ENCODE data around the gene CEL.
"Not testable (repeated sequence)": the region's sequence is repeated elsewhere in the genome, so short reads cannot be mapped to it uniquely, and the experiment has no call there.

The CEL gene

DNA sequence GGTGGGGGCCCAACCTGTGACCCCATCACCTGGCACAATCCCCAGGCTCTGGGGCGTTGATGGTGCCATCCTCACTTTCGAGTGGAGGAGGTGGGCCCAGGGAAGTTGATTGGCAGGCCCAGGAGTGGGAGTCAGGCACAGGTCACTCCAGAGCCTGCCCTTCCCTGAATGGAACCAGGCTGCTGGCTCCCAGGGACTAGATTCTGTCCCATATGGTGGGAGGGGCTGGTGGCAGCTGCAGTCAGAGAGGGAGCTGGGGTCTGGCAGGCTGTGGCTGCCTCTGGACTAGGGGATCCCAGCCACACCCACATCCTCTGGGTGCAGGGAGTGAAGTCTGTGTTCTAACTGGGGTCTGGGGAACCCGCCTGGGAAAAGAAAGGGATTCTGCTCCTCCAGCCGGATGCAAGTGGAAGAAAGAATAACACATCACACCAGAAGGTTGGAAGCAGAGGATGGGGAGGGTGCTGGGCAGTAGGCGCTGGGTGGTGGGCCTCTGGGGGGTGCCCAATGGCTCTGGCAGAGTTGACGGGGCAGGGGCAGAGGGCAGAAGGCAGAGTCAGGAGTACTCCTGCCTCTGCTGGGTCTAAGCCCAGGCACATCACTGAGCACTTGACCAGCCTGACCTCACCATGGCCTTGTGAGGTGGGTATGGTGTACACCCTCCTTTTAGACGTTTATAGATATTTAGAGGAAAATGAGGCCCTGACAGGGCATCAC is 25.8 kb downstream of the CEL start:
- DNase-seq, result no peak

DNA sequence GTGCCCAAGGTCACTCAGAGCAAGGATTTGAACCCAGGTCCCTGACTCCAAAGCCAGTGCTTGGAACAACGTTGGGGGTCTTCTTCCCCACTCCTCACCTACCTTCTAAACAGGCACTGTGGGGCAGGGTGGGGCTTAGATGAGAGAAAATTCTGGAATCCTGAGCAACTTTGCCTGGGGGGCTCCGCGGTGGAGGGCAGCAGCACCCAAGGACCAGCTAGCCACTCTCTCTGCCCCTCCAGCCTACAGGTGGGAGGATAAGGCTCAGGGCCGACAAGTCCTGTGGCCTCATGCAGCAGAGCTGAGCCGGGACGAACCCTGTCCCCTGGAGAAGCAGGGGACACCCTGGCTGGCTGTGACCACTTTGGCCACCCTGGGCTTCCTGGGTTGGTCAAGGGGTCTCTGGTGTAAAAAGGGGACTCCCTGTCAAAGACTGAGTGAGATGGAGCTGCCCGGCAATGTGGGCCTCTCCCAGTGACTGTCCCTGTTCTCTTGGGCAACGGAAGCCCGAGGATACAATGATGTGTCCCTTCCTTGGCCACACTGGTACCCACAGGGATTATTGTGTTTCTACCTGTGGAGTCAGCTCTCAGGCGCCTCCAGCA is 26.5 kb downstream of the CEL start:
- DNase-seq, result no peak

DNA sequence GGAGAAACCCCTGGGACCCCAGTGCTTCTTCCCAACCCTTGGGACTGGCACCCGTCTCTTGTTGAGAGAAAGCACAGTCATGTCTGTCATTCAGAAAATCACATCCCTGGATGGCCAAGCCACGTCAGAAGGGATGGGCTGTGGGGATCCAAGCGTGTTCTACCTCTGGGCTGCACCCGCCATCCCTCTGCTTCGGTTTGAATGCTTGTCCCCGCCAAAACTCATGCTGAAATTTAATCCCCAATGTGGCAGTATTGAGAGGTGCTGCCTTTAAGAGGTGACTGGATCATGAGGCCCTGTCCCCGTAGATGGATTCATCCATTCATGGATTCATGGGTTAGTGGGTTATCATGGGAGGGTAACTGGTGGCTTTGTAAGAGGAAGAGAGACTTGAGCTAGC is 27.0 kb downstream of the CEL start:
- no peak for DNase-seq

DNA sequence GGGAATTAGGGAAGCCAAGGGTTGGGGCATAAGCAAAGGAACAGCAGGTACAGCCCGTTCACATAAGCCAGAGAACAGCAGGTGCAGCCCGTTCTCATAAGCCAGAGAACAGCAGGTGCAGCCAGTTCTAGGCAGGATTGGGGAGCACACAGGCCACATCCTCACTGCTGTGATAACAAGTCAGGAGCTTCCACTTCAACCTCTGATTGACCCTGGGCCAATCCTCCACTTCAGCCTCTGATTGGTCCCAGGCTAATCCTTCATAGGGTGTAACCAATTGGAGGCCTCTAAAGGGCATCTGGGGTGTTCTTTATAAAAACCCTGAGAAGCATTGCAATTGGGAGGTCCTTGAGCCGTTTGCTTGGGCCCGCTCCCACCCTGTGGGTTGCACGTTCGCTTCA is 27.5 kb downstream of the CEL start:
- DNase-seq, result no peak

DNA sequence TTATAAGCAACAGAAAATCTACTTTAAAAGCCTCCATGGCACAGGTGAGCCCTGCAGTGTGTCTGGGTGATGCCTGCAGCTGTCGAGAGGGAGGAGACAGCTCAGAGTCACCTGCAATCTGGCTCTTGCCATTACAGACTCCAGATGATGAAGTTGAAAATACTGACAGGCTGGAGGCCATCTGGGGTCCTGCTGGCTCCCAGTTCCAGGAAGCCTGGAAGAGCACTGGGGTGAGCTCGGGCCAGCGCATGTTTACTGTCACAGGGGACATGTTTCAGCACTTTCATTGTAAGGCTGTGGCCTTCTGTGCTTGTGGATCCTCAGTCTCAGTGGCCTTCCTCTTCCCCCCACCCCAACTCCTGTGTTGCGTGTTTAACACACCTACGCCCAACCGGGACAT is 28.4 kb downstream of the CEL start:
- DNase-seq, result no peak

DNA sequence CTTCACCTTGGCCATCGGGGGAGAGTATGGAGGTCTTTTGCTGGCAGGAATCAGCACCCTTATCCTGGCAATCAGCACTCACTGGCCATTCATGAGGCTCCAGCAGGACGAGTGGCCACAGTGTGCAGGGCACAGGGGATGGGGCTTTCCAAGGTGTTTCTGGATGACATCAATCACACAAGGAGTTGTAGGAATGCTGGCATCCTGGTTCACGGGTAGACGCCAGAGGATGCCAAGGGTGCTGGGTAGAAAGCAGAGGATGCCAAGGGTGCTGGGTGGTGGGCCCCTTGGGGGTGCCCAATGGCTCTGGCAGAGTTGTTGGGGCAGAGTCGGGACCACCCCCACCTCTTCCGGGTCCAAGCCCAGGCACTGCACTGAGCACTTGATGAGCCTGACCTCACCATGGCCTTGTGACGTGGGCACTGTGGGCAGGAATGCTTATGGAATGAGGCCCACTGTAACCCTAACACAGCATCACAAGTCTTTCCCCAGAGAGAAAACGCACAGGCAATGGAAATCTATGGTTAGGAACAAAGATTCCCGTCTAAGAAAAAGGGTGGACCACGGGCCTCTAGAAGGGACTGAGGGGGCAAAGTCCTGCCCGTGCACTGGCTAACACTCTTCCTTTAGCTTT is 29.1 kb downstream of the CEL start:
- no peak for DNase-seq

DNA sequence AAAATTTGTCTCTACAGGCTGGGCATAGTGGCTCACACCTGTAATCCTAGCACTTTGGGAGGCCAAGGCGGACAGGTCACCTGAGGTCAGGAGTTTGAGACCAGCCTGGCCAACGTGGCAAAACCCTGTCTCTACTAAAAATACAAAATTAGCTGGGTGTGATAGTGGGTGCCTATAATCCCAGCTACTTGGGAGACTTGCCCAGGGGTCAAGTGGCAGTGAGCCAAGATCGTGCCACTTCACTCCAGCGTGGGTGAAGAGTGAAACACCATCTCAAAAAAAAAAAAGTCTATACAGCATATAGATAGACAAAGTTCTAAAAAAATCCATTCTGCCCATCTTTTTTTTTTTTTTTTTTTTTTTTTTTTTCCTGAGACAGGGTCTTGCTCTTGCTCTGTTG is 32.6 kb downstream of the CEL start:
- not testable (repeated sequence) for DNase-seq

DNA sequence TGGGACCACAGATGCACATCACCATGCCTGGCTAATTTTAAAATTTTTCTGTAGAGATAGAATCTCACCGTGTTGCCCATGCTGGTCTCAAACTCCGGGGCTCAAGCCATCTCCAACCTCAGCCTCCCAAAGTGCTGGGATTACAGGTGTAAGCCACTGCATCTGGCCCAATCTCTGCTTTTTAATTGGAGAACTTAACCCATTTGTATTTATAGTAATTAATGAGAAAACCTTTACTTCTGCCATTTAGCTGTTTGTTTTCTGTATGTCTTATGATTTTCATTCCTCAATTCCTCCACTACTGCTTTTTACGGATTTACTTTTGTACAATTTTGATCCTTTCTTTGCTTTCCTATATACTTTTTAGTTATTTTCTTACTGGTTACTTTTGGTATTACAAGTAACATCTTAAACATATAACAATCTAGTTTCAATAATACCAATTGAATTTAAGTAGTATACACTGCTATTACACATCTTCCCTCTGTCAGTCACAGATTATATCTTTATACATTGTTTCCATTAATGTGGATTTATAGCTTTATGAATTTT is 33.1 kb downstream of the CEL start:
- no peak for DNase-seq

DNA sequence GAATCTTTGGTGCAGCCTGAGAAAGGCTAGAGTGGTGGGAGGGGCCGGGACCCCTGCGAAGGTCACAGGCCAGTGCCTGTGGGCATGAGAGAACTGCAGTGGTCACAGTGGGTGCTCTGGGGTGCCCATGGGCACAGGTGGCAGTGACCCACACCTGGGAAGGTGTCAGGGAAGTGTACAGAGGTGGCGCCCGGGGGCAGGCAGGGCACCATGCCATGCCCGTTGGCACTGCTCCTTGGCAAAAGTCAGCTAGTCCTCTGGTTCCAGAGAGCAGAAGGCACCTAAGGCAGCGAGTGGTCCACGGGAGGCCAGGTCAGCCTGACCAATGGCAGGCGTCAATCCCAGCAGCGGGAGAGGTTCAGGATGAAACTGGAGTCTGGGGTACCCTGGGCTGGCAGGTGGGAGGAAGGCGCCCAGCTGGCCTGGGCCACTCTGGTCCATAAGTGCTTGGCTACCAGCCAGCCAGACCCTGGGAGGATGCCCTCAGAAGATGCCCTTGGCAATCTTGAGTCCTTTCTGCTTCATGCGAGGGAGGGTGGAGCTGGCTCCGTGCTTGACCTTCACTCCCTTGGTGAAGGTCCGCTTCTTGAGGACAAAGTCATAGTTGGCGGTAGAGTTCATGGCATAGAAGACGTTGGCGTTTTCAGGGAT is 36.4 kb downstream of the CEL start:
- no peak for DNase-seq

DNA sequence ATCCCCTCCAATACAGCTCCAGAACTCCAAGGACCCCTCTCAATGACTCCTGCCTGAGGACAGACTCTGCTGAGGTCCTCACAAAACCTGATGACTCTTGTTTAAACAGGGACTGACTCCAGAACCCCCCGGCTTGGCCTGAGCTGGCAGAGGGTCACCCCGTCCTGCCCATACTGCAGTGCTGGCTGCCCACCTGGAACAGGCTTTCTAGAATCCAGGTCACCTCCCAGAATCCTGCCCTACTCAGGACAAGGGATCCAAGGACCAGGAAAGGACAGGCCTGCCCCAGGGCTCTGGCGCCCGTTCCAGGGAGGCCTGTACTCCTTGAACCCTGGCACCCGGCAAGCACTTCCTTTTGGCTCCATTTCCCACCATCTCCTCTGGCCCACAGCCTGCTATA is 37.1 kb downstream of the CEL start:
- DNase-seq, result no peak

DNA sequence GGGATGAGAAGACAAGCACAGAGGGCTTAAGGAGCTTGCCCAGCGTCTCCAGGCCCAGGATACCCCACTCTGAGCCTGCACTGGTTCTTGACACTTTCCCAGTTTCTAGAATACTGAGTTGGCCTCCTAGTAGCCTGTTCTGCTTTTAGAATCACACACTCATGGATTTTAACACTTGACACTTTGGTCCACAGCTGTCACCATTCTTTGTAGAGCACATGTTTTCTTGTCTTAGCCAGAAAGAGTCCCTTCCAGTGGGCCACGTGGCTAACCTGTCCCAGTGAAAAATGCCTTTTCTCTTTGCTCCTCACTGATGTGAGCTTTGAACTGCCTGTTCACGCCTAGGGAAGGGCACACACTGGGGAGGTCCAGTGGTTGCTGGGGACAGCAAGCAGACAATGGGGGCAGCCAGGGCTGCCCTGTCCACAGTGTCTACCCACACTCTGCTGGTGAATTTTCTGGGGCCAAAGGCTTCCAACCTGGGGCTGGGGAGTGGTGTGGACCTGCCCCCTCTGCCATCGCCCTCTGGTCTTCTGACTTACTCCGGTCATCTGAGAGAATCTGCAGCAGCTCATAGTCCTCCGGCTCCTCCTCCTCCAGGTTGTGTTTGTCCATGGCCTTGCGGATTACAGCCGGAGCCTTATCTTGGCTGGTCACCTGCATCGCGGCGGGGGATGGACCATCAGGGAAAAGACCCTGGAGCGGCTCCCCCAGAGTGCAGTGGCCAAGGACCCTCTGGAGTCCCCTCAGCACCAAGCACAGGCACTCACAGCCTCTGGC is 38.1 kb downstream of the CEL start:
- no peak for DNase-seq

DNA sequence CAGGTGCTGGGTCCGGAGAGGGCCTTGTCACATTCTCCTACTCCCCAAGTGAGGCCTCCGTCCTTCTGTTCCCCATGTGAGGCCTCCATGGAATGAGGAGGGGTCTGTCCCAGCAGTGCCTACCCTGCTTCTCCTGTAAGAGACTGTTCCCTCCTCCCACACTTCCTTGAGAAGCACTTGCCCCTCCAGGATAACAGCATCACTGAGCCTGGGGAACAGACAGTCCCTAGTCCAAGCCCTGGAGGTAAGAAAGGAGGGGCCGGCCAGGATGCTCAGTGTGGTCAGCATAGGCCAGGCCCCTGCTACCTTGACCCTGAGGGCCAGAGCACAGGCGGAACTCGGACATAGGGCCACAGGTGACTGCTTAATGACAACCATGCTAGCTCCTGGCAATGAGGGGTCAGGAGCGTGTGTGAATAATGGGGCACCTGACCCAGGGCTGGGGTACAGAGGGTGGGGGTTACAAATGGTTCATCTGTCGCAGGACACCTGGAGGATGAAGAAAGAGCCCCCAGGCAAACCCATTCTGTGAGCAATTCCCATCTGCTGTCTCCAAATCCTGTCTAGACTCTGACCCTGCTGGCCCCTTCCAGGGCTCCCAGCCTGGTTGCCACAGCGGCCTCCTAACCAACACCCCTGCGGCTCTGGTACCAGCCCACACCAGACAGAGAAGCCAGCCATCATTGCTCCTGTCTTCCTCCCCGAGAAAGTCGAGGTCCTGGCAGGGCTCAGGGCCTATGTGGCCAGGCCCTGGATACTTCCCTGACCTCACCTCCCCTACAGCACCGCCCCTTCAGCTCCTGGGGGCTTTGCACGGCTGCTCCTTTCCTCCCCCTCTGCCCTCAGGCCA is 39.0 kb downstream of the CEL start:
- DNase-seq, result no peak

DNA sequence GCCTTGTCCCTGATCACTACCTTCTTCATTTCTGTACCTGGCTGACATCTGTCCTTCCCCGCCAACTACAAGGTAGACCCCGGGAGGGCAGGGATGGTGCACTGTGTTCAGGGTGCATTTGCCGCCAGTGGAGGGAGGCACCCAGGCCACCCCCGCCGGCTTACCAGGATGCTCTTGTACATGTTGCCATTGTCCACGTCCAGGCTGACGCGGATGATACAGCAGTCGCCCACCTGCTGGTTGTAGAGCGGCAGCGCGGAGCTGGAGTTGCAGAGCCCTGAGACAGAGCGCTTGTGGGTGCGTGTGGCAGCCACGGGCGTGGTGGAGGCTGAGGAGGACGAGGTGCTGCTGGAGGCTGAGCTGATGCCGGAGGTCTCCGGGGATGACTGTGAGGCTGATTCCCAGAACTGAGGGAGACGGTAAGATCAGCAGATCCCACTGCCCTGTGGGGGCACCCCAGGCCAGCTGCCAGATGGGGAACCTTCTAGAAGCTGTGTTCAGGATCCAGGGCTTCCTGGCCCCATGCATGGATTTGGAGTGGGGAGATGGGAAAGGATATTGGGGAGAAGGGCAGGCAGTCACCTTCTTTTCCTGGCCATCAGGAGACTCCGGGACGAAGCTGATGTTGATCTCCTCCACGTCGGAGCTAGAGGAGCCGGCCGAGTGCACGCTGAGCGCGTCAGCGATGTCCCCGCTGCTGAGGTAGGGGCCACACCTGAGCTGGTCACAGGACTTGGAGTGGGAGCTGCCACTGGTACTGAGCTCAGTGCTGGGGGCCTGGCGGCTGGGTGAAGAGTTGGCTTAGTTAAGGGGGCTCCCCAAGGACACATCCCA is 39.8 kb downstream of the CEL start:
- DNase-seq, result no peak

DNA sequence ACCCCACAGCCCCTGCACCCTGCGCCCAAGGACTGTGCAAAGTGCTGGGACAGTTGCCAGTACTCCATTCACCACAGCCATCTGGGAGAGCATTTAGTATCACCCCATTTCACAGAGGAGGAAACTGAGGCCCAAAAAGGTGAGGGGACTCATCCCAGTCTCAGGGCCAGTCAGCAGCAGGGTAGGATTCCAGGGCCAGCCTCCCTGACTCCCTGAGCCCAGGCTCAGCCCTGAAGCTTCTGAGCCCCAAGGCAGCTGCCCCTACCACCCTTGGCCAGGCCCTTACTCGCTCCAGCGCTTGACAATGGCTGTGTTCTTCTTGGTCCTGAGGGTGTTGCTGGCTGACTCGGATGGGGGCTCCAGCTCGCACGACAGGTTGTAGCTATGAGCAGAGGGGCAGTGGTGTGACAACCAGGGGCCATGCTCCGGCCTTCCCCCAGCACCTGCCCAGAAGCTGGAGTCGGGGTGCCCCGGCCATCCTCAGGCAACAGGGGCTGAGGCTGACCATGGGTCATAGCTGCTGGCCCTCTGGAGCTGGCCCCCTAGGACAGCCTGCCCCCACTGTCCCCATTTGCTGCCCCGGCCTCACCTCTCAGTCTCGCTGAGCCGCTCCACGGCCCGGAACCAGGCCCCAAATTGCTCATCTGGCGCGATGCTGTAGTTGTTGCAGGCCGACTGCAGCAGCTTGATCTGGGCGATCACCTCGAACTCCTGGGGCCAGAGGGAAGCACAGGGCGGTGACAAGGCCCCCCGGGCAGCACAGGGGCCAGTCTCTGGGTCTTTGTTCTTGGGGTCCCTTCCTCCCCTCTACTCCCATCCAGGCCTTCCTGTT is 40.6 kb downstream of the CEL start:
- DNase-seq, result no peak

DNA sequence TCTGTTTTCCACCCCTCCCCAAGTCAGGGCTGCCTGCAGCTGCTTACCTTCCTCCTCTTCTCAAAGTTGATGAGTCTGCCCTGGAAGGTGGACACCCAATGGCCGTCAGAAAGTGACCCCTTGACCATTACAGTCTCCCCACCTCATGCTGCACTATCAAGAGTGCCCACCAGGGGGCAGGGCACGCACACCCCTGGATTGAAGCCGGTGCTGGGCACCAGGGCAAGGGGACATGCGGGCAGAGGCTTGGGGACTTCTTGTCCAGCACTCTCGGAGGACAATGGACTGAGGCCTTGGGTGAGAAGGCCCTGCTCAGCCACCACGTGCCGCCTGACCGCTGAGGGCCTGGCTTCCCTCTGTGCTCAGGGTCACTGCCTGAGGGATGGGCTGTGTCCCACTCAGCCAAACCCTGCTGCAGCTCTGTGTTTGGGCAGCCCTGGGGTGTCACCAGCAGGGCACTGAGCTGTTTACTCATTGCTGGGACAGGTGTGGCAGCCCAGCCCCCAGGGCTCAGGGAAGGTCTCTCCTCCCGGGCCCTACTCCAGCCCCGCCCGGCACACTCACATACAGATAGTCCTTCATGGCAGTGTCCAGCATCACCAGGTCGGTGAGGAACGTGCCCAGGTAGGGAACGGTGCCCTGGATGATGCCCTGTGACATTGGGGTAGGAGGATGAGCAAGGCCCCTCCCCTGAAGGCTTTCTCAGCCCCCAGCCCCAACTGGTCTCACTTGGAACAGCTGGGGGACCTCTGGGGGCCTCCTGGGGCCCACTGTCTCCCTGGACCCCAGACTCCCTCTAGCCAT is 41.6 kb downstream of the CEL start:
- DNase-seq, result peak; percentile 42

DNA sequence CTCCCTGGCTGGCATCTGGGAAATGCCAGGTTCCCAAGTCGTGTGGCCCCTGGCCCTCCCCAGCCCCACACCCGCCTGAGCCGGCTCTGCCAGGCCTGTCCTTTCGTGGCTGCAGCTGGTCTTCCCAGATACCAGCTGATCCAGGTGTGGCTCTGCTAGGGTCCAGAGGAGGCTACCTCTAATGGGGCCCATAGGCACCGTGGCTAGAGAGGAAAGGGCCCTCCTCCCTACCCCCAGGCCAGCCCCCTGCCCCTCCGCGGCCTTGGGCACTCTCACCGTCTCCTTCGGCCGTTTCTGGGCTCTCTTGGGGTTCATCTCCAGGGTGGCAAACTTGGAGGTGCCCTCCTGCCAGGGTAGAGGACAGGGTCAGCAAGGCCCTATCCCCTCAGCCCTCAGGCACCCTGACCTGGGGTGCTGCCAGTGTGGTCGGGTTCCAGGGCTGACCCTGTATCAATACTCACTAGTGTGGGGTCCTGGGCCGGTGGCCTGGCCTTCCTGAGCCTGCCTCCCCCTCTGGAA is 42.3 kb downstream of the CEL start:
- no peak for DNase-seq

DNA sequence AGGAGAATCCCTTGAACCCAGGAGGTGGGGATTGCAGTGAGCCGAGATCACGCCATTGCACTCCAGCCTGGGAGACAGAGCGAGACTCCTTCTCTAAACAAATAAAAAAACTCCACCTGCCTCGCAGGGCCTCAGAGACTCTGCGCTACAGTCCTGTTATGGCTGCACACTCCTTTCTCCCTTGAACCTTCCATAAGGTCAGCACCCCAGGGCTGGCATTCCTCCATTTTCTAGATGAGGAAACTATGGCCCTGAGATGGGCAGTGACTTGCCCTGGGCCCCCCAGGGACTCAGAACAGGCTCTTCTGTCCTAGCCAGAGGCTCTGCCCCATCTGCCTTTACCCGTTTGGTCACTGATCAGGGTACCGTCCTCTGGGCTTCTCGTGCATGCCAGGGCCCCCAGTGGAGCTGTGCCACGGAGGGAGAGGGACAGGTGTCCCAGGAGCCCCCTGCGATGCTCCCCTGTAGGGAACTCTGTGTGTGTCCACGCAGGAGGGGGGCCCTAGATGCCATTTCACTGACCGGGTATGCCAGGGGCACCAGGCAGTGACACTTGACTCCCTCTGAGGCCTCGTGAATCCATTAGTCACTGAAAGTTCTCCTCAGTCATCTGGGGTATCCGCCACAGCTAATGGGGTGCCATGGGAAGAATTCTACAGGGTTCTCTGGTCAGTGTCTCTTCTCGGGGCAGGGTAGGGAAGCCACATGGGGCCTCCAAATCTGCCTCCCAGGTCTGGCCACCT is 43.1 kb downstream of the CEL start:
- no peak for DNase-seq

DNA sequence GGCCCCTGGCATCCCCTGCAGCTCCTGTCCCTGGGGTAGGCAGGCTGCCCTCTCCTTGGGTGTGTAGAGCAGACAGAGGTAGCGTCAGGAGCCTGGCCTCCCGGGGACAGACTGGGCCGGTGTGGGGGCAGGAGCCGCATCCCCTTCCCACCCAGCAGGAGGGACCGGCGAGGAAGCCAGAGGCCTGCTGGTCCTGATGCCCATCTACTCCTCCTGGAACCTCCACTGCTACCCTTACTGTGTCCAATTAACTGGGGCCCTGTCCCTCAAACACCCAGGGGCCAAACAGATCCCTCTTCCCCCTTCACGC is 43.6 kb downstream of the CEL start:
- DNase-seq, result no peak

All from activated CD4-positive, alpha-beta T cell treated with anti-CD3 and anti-CD28 coated beads, Interleukin-10, Interleukin-2, amounts not matched to agents 100 ng/mL and 50 ng/mL, durations not matched to agents 16 hours and 8 hours (primary cell).